HEK293 (cell line): ENCODE results near the gene SPATA31D1.

ENCODE experiments used
- CTCF ChIA-PET: fragments of 350-600 bp; formaldehyde crosslinking; extraction: SDS; loops from one replicate; lab custom pipeline; 2021; ENCODE audit warnings: antibody characterized with exemption; lab: Yijun Ruan, JAX
- POLR2A ChIA-PET: fragments of 300-600 bp; formaldehyde crosslinking; extraction: SDS; loops from one replicate; lab custom pipeline; 2020; ENCODE audit warnings: antibody characterized with exemption, inconsistent platforms; lab: Yijun Ruan, JAX
- H3K27ac ChIP-seq: fragments of 200-500 bp; sonication (Bioruptor generic); 2 replicates; pipeline ENCODE4 v1.5.1; 2014; ENCODE audit warnings: low read depth, low read length, control low read depth, inconsistent platforms; ENCODE audit errors: extremely low read depth
- H3K36me3 ChIP-seq, 2 experiments: fragments of 200-500 bp in 1 of 2; sonication (Bioruptor generic) in 1 of 2; 1 replicate in 1 of 2; 2 replicates in 1 of 2; pipeline ENCODE4 v1.5.1; 2014 to 2017; ENCODE audit warnings: inconsistent platforms in 2 of 2, low read length in 2 of 2; ENCODE audit not compliant: control insufficient read depth in 2 of 2, insufficient read depth in 1 of 2
- H3K4me1 ChIP-seq: fragments of 200-500 bp; sonication (Bioruptor generic); 2 replicates; pipeline ENCODE4 v1.5.1; 2014; ENCODE audit warnings: mild to moderate bottlenecking, low read length, inconsistent platforms; ENCODE audit not compliant: control insufficient read depth, insufficient read depth
- H3K4me3 ChIP-seq: 2 replicates; pipeline ENCODE4 v1.5.1; 2011; ENCODE audit warnings: low read depth, mild to moderate bottlenecking, control low read depth, low read length, moderate library complexity
- H3K9me3 ChIP-seq: fragments of 200-500 bp; sonication (Bioruptor generic); 2 replicates; pipeline ENCODE4 v1.5.1; 2014; ENCODE audit warnings: low read depth, low read length, inconsistent platforms; ENCODE audit not compliant: control insufficient read depth, insufficient read depth
- BCL11B ChIP-seq: fragments of 450-650 bp; formaldehyde crosslinking; IDR thresholded peaks from 2 replicates; pipeline ENCODE4 v1.5.1; 2016; ENCODE audit warnings: low read depth, missing biosample characterization, missing genetic modification characterization
- GLI2 ChIP-seq: fragments of 450-650 bp; formaldehyde crosslinking; IDR thresholded peaks from 2 replicates; pipeline ENCODE4; 2017; ENCODE audit warnings: missing biosample characterization, missing genetic modification characterization, low read depth, borderline replicate concordance
- HOXA7 ChIP-seq: sonication (generic); formaldehyde crosslinking; IDR thresholded peaks from 2 replicates; pipeline ENCODE4 v1.8.1; 2022; ENCODE audit warnings: missing genetic modification reagents, borderline replicate concordance
- KLF10 ChIP-seq: fragments of 450-650 bp; IDR thresholded peaks from 2 replicates; pipeline ENCODE4 v1.5.1; 2018; ENCODE audit warnings: missing biosample characterization, mild to moderate bottlenecking, missing genetic modification characterization
- SALL2 ChIP-seq: fragments of 450-650 bp; formaldehyde crosslinking; IDR thresholded peaks from 2 replicates; pipeline ENCODE4 v1.5.0; 2017; ENCODE audit warnings: missing biosample characterization, mild to moderate bottlenecking, missing genetic modification characterization, borderline replicate concordance
- SCRT2 ChIP-seq: fragments of 450-650 bp; formaldehyde crosslinking; IDR thresholded peaks from 2 replicates; pipeline ENCODE4 v1.5.1; 2016; ENCODE audit warnings: missing biosample characterization, missing genetic modification characterization
- WT1 ChIP-seq: fragments of 450-650 bp; formaldehyde crosslinking; IDR thresholded peaks from 2 replicates; pipeline ENCODE4 v1.5.1; 2016; ENCODE audit warnings: missing biosample characterization, missing genetic modification characterization
- ZFHX2 ChIP-seq: fragments of 450-650 bp; formaldehyde crosslinking; conservative IDR thresholded peaks from 2 replicates; pipeline ENCODE4 v1.5.1; 2016; ENCODE audit warnings: missing biosample characterization, missing genetic modification characterization
- ZFP41 ChIP-seq: fragments of 450-650 bp; formaldehyde crosslinking; IDR thresholded peaks from 2 replicates; pipeline ENCODE4 v1.5.1; 2016; ENCODE audit warnings: missing biosample characterization, missing genetic modification characterization, borderline replicate concordance
- ZNF169 ChIP-seq: fragments of 450-650 bp; formaldehyde crosslinking; IDR thresholded peaks from 2 replicates; pipeline ENCODE4 v1.5.1; 2016; ENCODE audit warnings: missing biosample characterization, missing genetic modification characterization
- ZNF24 ChIP-seq: fragments of 450-650 bp; formaldehyde crosslinking; IDR thresholded peaks from 2 replicates; pipeline ENCODE4 v1.5.1; 2016; ENCODE audit warnings: missing biosample characterization, missing genetic modification characterization
- ZNF266 ChIP-seq: fragments of 450-650 bp; formaldehyde crosslinking; IDR thresholded peaks from 2 replicates; pipeline ENCODE4 v1.5.1; 2016; ENCODE audit warnings: missing biosample characterization, missing genetic modification characterization, low read depth
- ZNF341 ChIP-seq: fragments of 450-650 bp; formaldehyde crosslinking; IDR thresholded peaks from 2 replicates; pipeline ENCODE4; 2016; ENCODE audit warnings: low read depth, missing biosample characterization, missing genetic modification characterization
- ZNF423 ChIP-seq: fragments of 450-650 bp; formaldehyde crosslinking; IDR thresholded peaks from 2 replicates; pipeline ENCODE4 v1.5.1; 2016; ENCODE audit warnings: missing biosample characterization, missing genetic modification characterization
- ZNF426 ChIP-seq: fragments of 450-650 bp; formaldehyde crosslinking; IDR thresholded peaks from 2 replicates; pipeline ENCODE4 v1.5.1; 2017; ENCODE audit warnings: missing biosample characterization, missing genetic modification characterization, mild to moderate bottlenecking, inconsistent platforms, moderate library complexity
- ZNF558 ChIP-seq: fragments of 450-650 bp; formaldehyde crosslinking; IDR thresholded peaks from 2 replicates; pipeline ENCODE4 v1.5.1; 2016; ENCODE audit warnings: missing biosample characterization, missing genetic modification characterization
- ZNF585B ChIP-seq: fragments of 450-650 bp; formaldehyde crosslinking; IDR thresholded peaks from 2 replicates; pipeline ENCODE4 v1.5.1; 2016; ENCODE audit warnings: missing biosample characterization, missing genetic modification characterization
- ZNF837 ChIP-seq: fragments of 450-650 bp; formaldehyde crosslinking; IDR thresholded peaks from 2 replicates; pipeline ENCODE4 v1.5.1; 2016; ENCODE audit warnings: missing biosample characterization, missing genetic modification characterization
- TF ChIP-seq, protein P1 (sequence below): fragments of 450-650 bp; formaldehyde crosslinking; IDR thresholded peaks from 2 replicates; pipeline ENCODE4 v1.5.1; 2016; ENCODE audit warnings: missing biosample characterization, missing genetic modification characterization
- TF ChIP-seq, protein P2 (sequence below): fragments of 450-650 bp; formaldehyde crosslinking; IDR thresholded peaks from 2 replicates; pipeline ENCODE4 v1.5.1; 2016; ENCODE audit warnings: missing biosample characterization, missing genetic modification characterization

SPATA31D1 gene

DNA sequence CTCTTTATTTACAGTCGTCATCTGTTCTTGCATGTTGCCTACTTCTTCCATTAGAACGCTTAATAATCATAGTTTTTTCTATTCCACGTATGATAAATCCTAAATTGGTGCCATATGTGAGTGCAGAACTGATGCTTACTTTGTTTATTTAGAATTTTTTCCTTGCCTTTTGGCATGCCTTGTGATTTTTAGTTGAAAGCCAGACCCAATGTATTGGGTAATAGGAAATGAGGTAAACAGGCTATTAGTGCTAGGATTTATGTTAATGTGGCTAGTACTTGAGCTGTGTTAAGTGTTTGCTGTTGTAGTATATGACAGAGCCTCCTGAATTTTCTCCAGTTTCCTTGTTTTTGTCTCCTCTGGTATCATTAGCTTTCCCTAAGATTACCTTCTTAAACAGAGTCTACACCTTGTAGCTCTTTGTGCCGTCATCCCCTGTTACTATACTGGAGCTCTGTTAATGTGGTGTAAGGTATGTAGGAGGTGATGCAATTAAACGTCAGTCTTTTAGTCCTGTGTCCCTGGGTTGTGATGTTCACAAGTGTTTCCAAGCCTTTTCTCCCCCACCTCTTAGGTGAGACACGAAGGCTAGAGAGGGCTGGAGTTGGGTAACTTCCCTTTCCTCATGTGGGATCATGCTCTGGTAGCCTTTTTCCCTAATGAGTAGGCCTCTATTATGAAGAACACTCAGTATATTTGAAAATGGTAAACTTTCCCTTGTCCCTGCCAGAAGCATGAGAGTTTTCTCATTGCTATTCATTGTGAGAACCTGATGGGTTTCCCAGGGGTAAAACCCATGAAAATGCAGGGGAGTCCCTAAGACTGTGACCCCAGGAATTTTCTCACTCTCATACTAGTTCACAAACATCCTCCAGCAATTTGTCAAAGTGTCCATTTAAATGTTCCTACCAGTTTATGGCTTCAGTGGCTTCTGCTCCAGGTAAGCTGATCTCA, 24.1 kb upstream of the SPATA31D1 start:
- no peaks in the 10 kb centered on the region for H3K36me3 ChIP-seq
- no peak for TF ChIP-seq BCL11B (tag by site-specific recombination)
- TF ChIP-seq SCRT2 (tag by site-specific recombination): no peak
- TF ChIP-seq ZNF341 (tag by site-specific recombination): no peak
- TF ChIP-seq KLF10 (tag by site-specific recombination): no peak
- TF ChIP-seq, protein P1, sequence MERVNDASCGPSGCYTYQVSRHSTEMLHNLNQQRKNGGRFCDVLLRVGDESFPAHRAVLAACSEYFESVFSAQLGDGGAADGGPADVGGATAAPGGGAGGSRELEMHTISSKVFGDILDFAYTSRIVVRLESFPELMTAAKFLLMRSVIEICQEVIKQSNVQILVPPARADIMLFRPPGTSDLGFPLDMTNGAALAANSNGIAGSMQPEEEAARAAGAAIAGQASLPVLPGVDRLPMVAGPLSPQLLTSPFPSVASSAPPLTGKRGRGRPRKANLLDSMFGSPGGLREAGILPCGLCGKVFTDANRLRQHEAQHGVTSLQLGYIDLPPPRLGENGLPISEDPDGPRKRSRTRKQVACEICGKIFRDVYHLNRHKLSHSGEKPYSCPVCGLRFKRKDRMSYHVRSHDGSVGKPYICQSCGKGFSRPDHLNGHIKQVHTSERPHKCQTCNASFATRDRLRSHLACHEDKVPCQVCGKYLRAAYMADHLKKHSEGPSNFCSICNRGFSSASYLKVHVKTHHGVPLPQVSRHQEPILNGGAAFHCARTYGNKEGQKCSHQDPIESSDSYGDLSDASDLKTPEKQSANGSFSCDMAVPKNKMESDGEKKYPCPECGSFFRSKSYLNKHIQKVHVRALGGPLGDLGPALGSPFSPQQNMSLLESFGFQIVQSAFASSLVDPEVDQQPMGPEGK: no peak
- TF ChIP-seq, all 188 proteins: peak for 0
- CTCF ChIA-PET: interaction anchor here (0.7 kb wide), 1 partner anchor 143 kb away, joined by 3 read pairs; no protein-coding TSS in a partner anchor
- Histone ChIP-seq H3K4me3 (no peak overlapping the region), H3K4me1 (no peaks in the 10 kb centered on the region), H3K9me3 (no peaks in the 10 kb centered on the region), H3K27ac (no peak overlapping the region)
- POLR2A ChIA-PET: no interaction called here

DNA sequence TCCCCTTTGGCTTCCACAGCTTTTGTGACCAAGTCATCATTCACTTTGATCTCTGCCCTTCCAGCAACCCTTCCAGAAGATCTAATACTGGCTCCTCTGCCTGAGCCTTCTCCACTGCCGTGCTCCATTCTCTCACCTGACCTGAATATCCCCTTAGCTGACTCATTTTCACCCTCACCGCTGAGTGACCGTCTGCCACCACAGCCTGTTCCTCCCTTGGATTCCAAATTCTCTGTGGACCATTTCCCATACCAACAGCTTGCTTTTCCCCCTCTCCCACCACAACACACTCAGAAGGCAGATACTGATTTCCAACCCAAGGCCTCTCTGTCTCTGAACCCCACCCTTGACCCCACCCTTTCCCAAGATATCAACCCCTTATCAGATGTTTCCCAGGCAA, 20.5 kb upstream of the SPATA31D1 start:
- no peak for TF ChIP-seq HOXA7 (CRISPR knock-in tag)
- H3K9me3 ChIP-seq: no peaks in the 10 kb centered on the region
- ChIA-PET POLR2A (no interaction called here), CTCF (no interaction called here)
- H3K36me3 ChIP-seq: no peaks in the 10 kb centered on the region
- H3K4me1 ChIP-seq: no peaks in the 10 kb centered on the region
- H3K27ac ChIP-seq: no peak overlapping the region
- no peak overlapping the region for H3K4me3 ChIP-seq

DNA sequence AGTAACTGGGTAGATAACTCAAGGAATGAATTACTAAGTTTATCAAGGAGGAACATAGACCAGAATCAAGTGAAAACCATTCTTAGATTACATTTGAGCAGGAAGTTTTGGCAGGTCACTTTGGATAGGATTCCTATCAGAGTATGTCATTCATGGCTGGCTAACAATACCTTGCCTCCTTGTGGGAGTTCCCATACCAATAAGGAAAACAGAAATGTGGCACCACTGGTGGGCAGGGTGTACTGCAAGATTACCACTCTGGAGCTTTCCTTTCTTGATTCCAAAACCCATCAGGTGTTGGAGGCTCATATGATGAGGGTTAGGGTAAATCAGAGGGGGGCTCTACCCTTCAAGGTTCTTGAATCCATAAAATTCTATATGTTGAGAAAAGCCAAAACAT, 18.6 kb upstream of the SPATA31D1 start:
- H3K36me3 ChIP-seq: no peaks in the 10 kb centered on the region
- TF ChIP-seq ZNF423 (no peak), ZNF585B (tag by site-specific recombination) (no peak), ZFP41 (tag by site-specific recombination) (no peak), WT1 (no peak), ZNF837 (tag by site-specific recombination) (no peak), GLI2 (tag by site-specific recombination) (no peak), ZNF169 (tag by site-specific recombination) (no peak), ZNF558 (tag by site-specific recombination) (no peak), ZFHX2 (no peak), ZNF266 (tag by site-specific recombination) (no peak), ZNF24 (tag by site-specific recombination) (no peak), ZNF426 (tag by site-specific recombination) (no peak), SALL2 (tag by site-specific recombination) (no peak)
- TF ChIP-seq, protein P2, sequence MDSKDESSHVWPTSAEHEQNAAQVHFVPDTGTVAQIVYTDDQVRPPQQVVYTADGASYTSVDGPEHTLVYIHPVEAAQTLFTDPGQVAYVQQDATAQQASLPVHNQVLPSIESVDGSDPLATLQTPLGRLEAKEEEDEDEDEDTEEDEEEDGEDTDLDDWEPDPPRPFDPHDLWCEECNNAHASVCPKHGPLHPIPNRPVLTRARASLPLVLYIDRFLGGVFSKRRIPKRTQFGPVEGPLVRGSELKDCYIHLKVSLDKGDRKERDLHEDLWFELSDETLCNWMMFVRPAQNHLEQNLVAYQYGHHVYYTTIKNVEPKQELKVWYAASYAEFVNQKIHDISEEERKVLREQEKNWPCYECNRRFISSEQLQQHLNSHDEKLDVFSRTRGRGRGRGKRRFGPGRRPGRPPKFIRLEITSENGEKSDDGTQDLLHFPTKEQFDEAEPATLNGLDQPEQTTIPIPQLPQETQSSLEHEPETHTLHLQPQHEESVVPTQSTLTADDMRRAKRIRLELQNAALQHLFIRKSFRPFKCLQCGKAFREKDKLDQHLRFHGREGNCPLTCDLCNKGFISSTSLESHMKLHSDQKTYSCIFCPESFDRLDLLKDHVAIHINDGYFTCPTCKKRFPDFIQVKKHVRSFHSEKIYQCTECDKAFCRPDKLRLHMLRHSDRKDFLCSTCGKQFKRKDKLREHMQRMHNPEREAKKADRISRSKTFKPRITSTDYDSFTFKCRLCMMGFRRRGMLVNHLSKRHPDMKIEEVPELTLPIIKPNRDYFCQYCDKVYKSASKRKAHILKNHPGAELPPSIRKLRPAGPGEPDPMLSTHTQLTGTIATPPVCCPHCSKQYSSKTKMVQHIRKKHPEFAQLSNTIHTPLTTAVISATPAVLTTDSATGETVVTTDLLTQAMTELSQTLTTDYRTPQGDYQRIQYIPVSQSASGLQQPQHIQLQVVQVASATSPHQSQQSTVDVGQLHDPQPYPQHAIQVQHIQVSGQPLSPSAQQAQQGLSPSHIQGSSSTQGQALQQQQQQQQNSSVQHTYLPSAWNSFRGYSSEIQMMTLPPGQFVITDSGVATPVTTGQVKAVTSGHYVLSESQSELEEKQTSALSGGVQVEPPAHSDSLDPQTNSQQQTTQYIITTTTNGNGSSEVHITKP (tag by site-specific recombination): no peak
- no peak overlapping the region for H3K27ac ChIP-seq
- ChIA-PET POLR2A (no interaction called here), CTCF (no interaction called here)
- no peak overlapping the region for H3K4me3 ChIP-seq
- H3K9me3 ChIP-seq: no peaks in the 10 kb centered on the region
- no peaks in the 10 kb centered on the region for H3K4me1 ChIP-seq
